Activated CD4-positive, alpha-beta T cell treated with anti-CD3 and anti-CD28 coated beads, Interleukin-2, Interleukin-6, amounts not matched to agents 100 ng/mL and 50 ng/mL, durations not matched to agents 16 hours and 8 hours (primary cell): ENCODE measurements around the gene ADD3.

Experiments used
- DNase-seq: peaks from one replicate; pipeline ENCODE4 v3.0.0-alpha.2; 2020

ADD3 gene

GRCh38 chr10:110006358-110007160 is 1.2 kb upstream of the ADD3 start:
- no peak for DNase-seq

GRCh38 chr10:110007161-110007700 is 553 bp upstream of the ADD3 start:
- no peak for DNase-seq

- peak; percentile 72 for DNase-seq
Measured at GRCh38 chr10:110008518-110009339, 945 bp downstream of the ADD3 start.

GRCh38 chr10:110009736-110010475 is 2.1 kb downstream of the ADD3 start:
- peak; percentile 82 for DNase-seq

- peak; percentile 12 for DNase-seq
Measured at GRCh38 chr10:110010486-110011378, 2.9 kb downstream of the ADD3 start.

- no peak for DNase-seq
Measured at GRCh38 chr10:110011681-110012080, 3.9 kb downstream of the ADD3 start.

- peak; percentile 45 for DNase-seq
Measured at GRCh38 chr10:110013630-110014293, 6.0 kb downstream of the ADD3 start.

GRCh38 chr10:110016039-110016438 is 8.3 kb downstream of the ADD3 start:
- DNase-seq: no peak

GRCh38 chr10:110017052-110017451 is 9.3 kb downstream of the ADD3 start:
- no peak for DNase-seq

GRCh38 chr10:110017907-110018306 is 10.1 kb downstream of the ADD3 start:
- DNase-seq: no peak

- no peak for DNase-seq
Measured at GRCh38 chr10:110020265-110020664, 12.5 kb downstream of the ADD3 start.

- DNase-seq: no peak
Measured at GRCh38 chr10:110022716-110023504, 15.1 kb downstream of the ADD3 start.

- DNase-seq: no peak
Measured at GRCh38 chr10:110023785-110024465, 16.1 kb downstream of the ADD3 start.

- no peak for DNase-seq
Measured at GRCh38 chr10:110029450-110029849, 21.7 kb downstream of the ADD3 start.

- no peak for DNase-seq
Measured at GRCh38 chr10:110032801-110033700, 25.3 kb downstream of the ADD3 start.

- no peak for DNase-seq
Measured at GRCh38 chr10:110033701-110034235, 26.0 kb downstream of the ADD3 start.

GRCh38 chr10:110034596-110034995 is 26.8 kb downstream of the ADD3 start:
- DNase-seq: no peak
